OCI-LY1 (cell line): ENCODE data around the gene DDX51.

ENCODE experiments used
- H2AFZ ChIP-seq: fragments of 200-600 bp; sonication (generic), shearing (Covaris generic); 2 replicates; pipeline ENCODE4 v1.6.0; 2014; ENCODE audit warnings: antibody characterized with exemption, mild to moderate bottlenecking, low read length
- H3F3A ChIP-seq: fragments of 200-600 bp; sonication (generic), shearing (Covaris generic); 2 replicates; pipeline ENCODE4 v1.6.0; 2014; ENCODE audit warnings: mild to moderate bottlenecking, antibody characterized with exemption, low read length, moderate library complexity; ENCODE audit not compliant: insufficient read depth
- H3K27ac ChIP-seq: fragments of 200-600 bp; sonication (generic); 2 replicates; pipeline ENCODE4 v1.5.1; 2014; ENCODE audit warnings: low read length, mixed run types, mild to moderate bottlenecking, low read depth; ENCODE audit not compliant: poor library complexity, severe bottlenecking
- H3K27me3 ChIP-seq: fragments of 200-600 bp; sonication (generic); 2 replicates; pipeline ENCODE4 v1.6.0; 2014; ENCODE audit warnings: antibody characterized with exemption, mild to moderate bottlenecking, low read length, moderate library complexity; ENCODE audit not compliant: insufficient read depth
- H3K36me3 ChIP-seq: fragments of 200-600 bp; sonication (generic); 2 replicates; pipeline ENCODE4 v1.6.1; 2014; ENCODE audit warnings: mild to moderate bottlenecking, antibody characterized with exemption, low read length, moderate library complexity, mixed read lengths; ENCODE audit not compliant: insufficient read depth
- H3K4me1 ChIP-seq: fragments of 200-600 bp; sonication (generic); 2 replicates; pipeline ENCODE4 v1.5.1; 2014; ENCODE audit warnings: mild to moderate bottlenecking, low read length, moderate library complexity; ENCODE audit not compliant: insufficient read depth, severe bottlenecking
- H3K4me2 ChIP-seq: fragments of 200-600 bp; sonication (generic), shearing (Covaris generic); 2 replicates; pipeline ENCODE4 v1.6.1; 2014; ENCODE audit warnings: low read length
- H3K4me3 ChIP-seq: fragments of 200-600 bp; sonication (generic); 2 replicates; pipeline ENCODE4 v1.5.1; 2014; ENCODE audit warnings: low read length, low read depth, mild to moderate bottlenecking, mixed read lengths; ENCODE audit not compliant: poor library complexity, severe bottlenecking
- H3K79me2 ChIP-seq: fragments of 200-600 bp; shearing (Covaris generic); 2 replicates; pipeline ENCODE4 v1.6.1; 2016; ENCODE audit warnings: mixed run types, low read length, mixed read lengths; ENCODE audit not compliant: insufficient read depth
- H3K9ac ChIP-seq: fragments of 200-600 bp; sonication (generic), shearing (Covaris generic); 2 replicates; pipeline ENCODE4 v1.6.1; 2014; ENCODE audit warnings: mild to moderate bottlenecking, low read length, mixed read lengths
- H3K9me2 ChIP-seq: fragments of 200-600 bp; sonication (generic), shearing (Covaris generic); 2 replicates; pipeline ENCODE4 v1.6.1; 2014; ENCODE audit warnings: low read depth, mild to moderate bottlenecking, low read length, mixed read lengths
- H3K9me3 ChIP-seq: fragments of 200-600 bp; shearing (Covaris generic); 2 replicates; pipeline ENCODE4 v1.6.1; 2014; ENCODE audit warnings: low read length, mixed read lengths
- H4K20me1 ChIP-seq: fragments of 200-600 bp; sonication (generic), shearing (Covaris generic); 2 replicates; pipeline ENCODE4 v1.6.0; 2016; ENCODE audit warnings: mild to moderate bottlenecking, low read length; ENCODE audit not compliant: insufficient read depth
- EZH2 ChIP-seq: fragments of 200-600 bp; sonication (generic), shearing (Covaris generic); IDR thresholded peaks from 2 replicates; pipeline ENCODE4 v1.8.0; 2017; ENCODE audit warnings: borderline replicate concordance, mixed run types, mild to moderate bottlenecking, antibody characterized with exemption, low read length, moderate library complexity, mixed read lengths
- TF ChIP-seq, protein P1 (sequence below): fragments of 200-600 bp; sonication (generic), shearing (Covaris generic); IDR thresholded peaks from 2 replicates; pipeline ENCODE4 v1.5.1; 2017; ENCODE audit warnings: mild to moderate bottlenecking, antibody characterized with exemption, low read length, moderate library complexity, mixed read lengths

DDX51 gene

DNA sequence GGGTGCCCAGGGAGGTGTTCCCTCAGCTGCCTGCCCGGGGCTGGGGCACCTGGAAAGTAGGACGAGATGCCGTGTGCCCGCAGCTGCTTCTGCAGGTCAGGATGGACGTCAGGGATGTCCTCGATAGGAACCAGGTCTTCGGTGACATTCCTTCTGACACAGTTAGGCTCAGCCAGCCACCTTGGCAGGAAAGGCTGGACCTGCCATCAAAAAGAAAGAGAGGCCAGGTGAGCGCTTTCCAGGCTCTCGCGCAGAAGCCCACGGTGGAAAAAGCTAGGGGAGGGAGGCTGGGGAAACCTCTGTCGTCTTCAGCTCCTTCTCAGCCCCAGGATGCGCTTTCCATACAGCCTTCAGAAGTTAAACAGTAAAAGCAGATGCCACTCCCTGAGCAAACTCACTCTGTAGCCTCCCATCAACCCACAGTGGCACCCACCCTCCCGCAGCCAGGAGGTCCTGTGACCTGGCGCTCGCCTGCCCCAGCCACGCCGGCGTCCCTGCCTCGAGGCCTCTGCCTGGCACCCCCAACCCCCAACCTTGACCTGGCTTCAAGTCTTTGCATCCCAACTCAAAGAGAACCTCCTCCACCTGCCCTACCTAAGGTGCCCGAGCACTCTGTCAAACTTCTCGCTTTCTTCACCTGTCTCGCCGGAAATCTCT, 1.3 kb downstream of the DDX51 start:
- Histone ChIP-seq H3K4me1 (peaks cover 21% of the 10 kb centered on the region), H4K20me1 (no peaks in the 10 kb centered on the region), H3K9ac (peak overlapping the region; percentile 94), H3K9me3 (no peaks in the 10 kb centered on the region), H3F3A (no peaks in the 10 kb centered on the region), H2AFZ (no peak overlapping the region), H3K4me3 (peak overlapping the region; percentile 96), H3K27me3 (no peaks in the 10 kb centered on the region), H3K4me2 (peak overlapping the region; percentile 98), H3K27ac (peak overlapping the region; percentile 23), H3K79me2 (peaks cover 30% of the 10 kb centered on the region), H3K9me2 (no peaks in the 10 kb centered on the region), H3K36me3 (peaks cover 57% of the 10 kb centered on the region)
- no peak for TF ChIP-seq EZH2
- TF ChIP-seq, protein P1, sequence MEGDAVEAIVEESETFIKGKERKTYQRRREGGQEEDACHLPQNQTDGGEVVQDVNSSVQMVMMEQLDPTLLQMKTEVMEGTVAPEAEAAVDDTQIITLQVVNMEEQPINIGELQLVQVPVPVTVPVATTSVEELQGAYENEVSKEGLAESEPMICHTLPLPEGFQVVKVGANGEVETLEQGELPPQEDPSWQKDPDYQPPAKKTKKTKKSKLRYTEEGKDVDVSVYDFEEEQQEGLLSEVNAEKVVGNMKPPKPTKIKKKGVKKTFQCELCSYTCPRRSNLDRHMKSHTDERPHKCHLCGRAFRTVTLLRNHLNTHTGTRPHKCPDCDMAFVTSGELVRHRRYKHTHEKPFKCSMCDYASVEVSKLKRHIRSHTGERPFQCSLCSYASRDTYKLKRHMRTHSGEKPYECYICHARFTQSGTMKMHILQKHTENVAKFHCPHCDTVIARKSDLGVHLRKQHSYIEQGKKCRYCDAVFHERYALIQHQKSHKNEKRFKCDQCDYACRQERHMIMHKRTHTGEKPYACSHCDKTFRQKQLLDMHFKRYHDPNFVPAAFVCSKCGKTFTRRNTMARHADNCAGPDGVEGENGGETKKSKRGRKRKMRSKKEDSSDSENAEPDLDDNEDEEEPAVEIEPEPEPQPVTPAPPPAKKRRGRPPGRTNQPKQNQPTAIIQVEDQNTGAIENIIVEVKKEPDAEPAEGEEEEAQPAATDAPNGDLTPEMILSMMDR: no peak

DNA sequence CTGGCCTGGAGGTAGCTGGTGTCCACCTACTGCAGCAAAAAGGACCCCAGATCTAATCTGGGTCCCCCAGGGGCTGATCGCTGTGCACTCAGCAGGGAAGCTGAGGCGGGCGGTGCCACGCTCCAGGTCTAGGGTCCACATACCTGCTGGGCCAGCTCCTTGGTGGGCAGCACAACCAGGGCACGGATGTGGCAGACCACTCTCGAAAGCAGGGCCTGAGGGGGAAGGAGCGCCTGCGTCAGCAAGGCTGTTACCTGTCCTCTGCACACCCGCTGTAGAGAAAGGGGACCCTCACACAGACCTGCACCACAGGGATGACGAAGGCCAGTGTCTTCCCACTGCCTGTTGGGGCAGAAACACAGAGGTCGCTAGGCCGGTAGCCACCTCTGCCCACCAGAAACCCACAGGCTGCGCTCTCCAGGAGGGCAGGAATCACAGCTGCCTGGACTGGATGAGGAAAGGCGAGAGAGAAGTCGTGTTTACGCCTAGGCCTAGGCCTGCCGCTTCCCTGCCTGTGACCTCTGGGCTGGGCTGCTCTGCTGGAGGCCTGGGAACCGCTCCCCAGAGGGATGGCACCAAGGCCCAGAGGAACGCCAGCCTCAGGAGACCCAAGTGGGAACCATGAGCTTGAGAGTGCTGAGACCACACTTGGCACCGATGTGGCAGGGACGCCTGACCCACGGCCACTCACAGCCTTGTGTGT, 2.0 kb downstream of the DDX51 start:
- H4K20me1 ChIP-seq: no peaks in the 10 kb centered on the region
- peaks cover 51% of the 10 kb centered on the region for H3K36me3 ChIP-seq

DNA sequence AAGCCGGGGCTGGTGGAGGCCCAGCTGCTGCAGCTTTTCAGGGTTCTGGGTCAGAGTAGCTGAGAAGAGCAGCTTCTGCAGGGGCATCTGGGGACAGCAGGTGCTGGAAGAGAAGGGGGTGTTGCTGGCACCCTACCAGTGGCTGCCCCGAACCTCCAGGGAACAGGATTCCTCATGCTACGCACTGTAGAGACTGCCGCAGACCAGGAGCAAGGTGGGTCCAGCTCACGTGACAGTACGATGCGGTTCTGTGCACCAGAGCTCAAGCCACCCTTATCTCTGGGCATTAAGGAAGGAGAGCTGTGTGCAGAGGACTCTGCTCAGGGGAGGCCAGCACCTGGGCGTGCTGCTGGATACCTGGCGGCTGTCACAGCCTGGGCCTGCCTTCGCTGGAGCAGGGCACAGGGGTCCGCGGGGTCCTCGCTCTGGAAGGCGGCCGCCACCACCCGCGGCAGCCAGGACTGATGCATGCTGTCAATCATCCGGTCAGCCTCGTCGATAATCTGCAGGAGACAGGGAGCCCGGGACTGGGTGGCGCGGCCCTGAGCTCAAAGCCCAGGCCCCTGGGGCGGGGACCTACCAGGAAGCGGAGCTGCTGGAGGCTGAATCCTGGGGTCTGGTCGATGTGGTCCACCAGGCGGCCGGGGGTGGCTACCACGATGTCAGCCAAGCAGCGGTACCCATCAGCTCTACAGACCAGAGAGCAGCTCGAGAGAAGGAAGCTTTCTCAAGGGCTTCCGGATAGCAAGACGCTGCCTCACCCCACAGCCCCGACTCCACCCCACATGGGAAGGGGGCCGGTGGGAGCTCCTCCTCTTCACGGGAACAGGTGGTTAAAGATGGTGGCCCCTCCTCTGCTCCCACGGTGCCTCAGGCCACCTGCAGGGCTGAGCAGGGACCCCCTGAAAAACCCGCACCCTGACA, 2.9 kb downstream of the DDX51 start:
- Histone ChIP-seq H4K20me1 (no peaks in the 10 kb centered on the region), H3K36me3 (peaks cover 46% of the 10 kb centered on the region), H3K4me1 (peaks cover 21% of the 10 kb centered on the region), H3K27ac (no peak overlapping the region), H3K4me3 (no peak overlapping the region), H3K9me2 (no peaks in the 10 kb centered on the region), H3K9me3 (no peaks in the 10 kb centered on the region), H2AFZ (no peak overlapping the region), H3F3A (peaks cover 3% of the 10 kb centered on the region; the same call in 1 of the 2 replicates), H3K27me3 (no peaks in the 10 kb centered on the region), H3K79me2 (peaks cover 26% of the 10 kb centered on the region), H3K9ac (no peak overlapping the region), H3K4me2 (no peak overlapping the region)
- no peak for TF ChIP-seq EZH2

More for the DNA sequence above, 2.0 kb downstream of the DDX51 start:
- Histone ChIP-seq H3F3A (peaks cover 3% of the 10 kb centered on the region; the same call in 1 of the 2 replicates), H2AFZ (no peak overlapping the region), H3K9me3 (no peaks in the 10 kb centered on the region), H3K27me3 (no peaks in the 10 kb centered on the region), H3K9me2 (no peaks in the 10 kb centered on the region), H3K9ac (peak overlapping the region; percentile 94; the same call in 1 of the 2 replicates), H3K27ac (no peak overlapping the region), H3K4me2 (peak overlapping the region; percentile 98; the same call in 1 of the 2 replicates), H3K4me3 (peak overlapping the region; percentile 96), H3K4me1 (peaks cover 21% of the 10 kb centered on the region), H3K79me2 (peaks cover 30% of the 10 kb centered on the region)
- TF ChIP-seq, protein P1: no peak
- TF ChIP-seq EZH2: no peak
